Measurements from ENCODE around the gene DAZ3.
"Not testable (repeated sequence)": the region's sequence is repeated elsewhere in the genome, so short reads cannot be mapped to it uniquely, and the experiment has no call there.

GRCh38 chrY:24824184-24824879, 11.1 kb upstream of the DAZ3 start:
- not testable (repeated sequence) for TF ChIP-seq POLR2AphosphoS5, POLR2A, EP300 (IDR thresholded peaks at IDR 0.05)
- TF ChIP-seq, protein P1, sequence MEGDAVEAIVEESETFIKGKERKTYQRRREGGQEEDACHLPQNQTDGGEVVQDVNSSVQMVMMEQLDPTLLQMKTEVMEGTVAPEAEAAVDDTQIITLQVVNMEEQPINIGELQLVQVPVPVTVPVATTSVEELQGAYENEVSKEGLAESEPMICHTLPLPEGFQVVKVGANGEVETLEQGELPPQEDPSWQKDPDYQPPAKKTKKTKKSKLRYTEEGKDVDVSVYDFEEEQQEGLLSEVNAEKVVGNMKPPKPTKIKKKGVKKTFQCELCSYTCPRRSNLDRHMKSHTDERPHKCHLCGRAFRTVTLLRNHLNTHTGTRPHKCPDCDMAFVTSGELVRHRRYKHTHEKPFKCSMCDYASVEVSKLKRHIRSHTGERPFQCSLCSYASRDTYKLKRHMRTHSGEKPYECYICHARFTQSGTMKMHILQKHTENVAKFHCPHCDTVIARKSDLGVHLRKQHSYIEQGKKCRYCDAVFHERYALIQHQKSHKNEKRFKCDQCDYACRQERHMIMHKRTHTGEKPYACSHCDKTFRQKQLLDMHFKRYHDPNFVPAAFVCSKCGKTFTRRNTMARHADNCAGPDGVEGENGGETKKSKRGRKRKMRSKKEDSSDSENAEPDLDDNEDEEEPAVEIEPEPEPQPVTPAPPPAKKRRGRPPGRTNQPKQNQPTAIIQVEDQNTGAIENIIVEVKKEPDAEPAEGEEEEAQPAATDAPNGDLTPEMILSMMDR (IDR thresholded peaks at IDR 0.05) = not testable (repeated sequence)

Measured in suprapubic skin (tissue), 4 donors.